ENCODE results near the gene STXBP1.

- TF ChIP-seq CTCF (IDR thresholded peaks at IDR 0.05 in 4 of 5, conservative IDR thresholded peaks at IDR 0.05 in 1 of 5) (no peak), POLR2A (IDR thresholded peaks at IDR 0.05) (no peak)
Measured at GRCh38 chr9:127705577-127706379, 93.7 kb downstream of the STXBP1 start.

All from gastrocnemius medialis (tissue), 4 donors.